ENCODE measurements around the gene CCDC6.
"Not testable (repeated sequence)": the region's sequence is repeated elsewhere in the genome, so short reads cannot be mapped to it uniquely, and the experiment has no call there.

The CCDC6 gene

GRCh38 chr10:59881640-59882039, 24.7 kb downstream of the CCDC6 start:
- FAIRE-seq (no peak), DNase-seq (ENCODE audit: insufficient read length, low spot score) (no peak)

GRCh38 chr10:59880971-59881510, 25.3 kb downstream of the CCDC6 start:
- DNase-seq (ENCODE audit: insufficient read length, low spot score) (no peak), FAIRE-seq (no peak)

- FAIRE-seq (no peak), DNase-seq (ENCODE audit: insufficient read length, low spot score) (no peak)
Observed at GRCh38 chr10:59880019-59880717, 26.2 kb downstream of the CCDC6 start.

GRCh38 chr10:59879363-59879913, 26.9 kb downstream of the CCDC6 start:
- FAIRE-seq (no peak), DNase-seq (ENCODE audit: insufficient read length, low spot score) (no peak)

GRCh38 chr10:59878915-59879314, 27.4 kb downstream of the CCDC6 start:
- FAIRE-seq = no peak
- DNase-seq (ENCODE audit: insufficient read length, low spot score) = no peak

- no peak for DNase-seq (ENCODE audit: insufficient read length, low spot score)
- no peak for FAIRE-seq
Observed at GRCh38 chr10:59878289-59878688, 28.1 kb downstream of the CCDC6 start.

GRCh38 chr10:59877191-59877671, 29.1 kb downstream of the CCDC6 start:
- no peak for DNase-seq (ENCODE audit: insufficient read length, low spot score)
- FAIRE-seq = no peak

GRCh38 chr10:59876695-59877094, 29.7 kb downstream of the CCDC6 start:
- DNase-seq (ENCODE audit: insufficient read length, low spot score) (no peak), FAIRE-seq (no peak)

GRCh38 chr10:59876208-59876607, 30.1 kb downstream of the CCDC6 start:
- not testable (repeated sequence) for FAIRE-seq; DNase-seq (ENCODE audit: insufficient read length, low spot score)

GRCh38 chr10:59873896-59874295, 32.5 kb downstream of the CCDC6 start:
- FAIRE-seq (no peak), DNase-seq (ENCODE audit: insufficient read length, low spot score) (no peak)

- DNase-seq (ENCODE audit: insufficient read length, low spot score) (no peak), FAIRE-seq (no peak)
Observed at GRCh38 chr10:59872892-59873463, 33.4 kb downstream of the CCDC6 start.

- FAIRE-seq (no peak), DNase-seq (ENCODE audit: insufficient read length, low spot score) (no peak)
Observed at GRCh38 chr10:59870152-59870551, 36.2 kb downstream of the CCDC6 start.

- FAIRE-seq (no peak), DNase-seq (ENCODE audit: insufficient read length, low spot score) (no peak)
Observed at GRCh38 chr10:59869594-59869940, 36.8 kb downstream of the CCDC6 start.

- DNase-seq (ENCODE audit: insufficient read length, low spot score) (no peak), FAIRE-seq (no peak)
Observed at GRCh38 chr10:59868696-59869593, 37.4 kb downstream of the CCDC6 start.

- FAIRE-seq = no peak
- no peak for DNase-seq (ENCODE audit: insufficient read length, low spot score)
Observed at GRCh38 chr10:59867590-59867989, 38.8 kb downstream of the CCDC6 start.

GRCh38 chr10:59865101-59865500, 41.3 kb downstream of the CCDC6 start:
- FAIRE-seq (no peak), DNase-seq (ENCODE audit: insufficient read length, low spot score) (no peak)

- no peak for DNase-seq (ENCODE audit: insufficient read length, low spot score)
- FAIRE-seq = no peak
Observed at GRCh38 chr10:59864141-59864962, 42.0 kb downstream of the CCDC6 start.

GRCh38 chr10:59859570-59859969, 46.8 kb downstream of the CCDC6 start:
- no peak for FAIRE-seq

GRCh38 chr10:59857921-59858320, 48.4 kb downstream of the CCDC6 start:
- DNase-seq (ENCODE audit: insufficient read length, low spot score) (no peak), FAIRE-seq (no peak)

More at GRCh38 chr10:59859570-59859969, 46.8 kb downstream of the CCDC6 start:
- DNase-seq (ENCODE audit: insufficient read length, low spot score) = no peak

- FAIRE-seq (no peak), DNase-seq (ENCODE audit: insufficient read length, low spot score) (no peak)
Observed at GRCh38 chr10:59857049-59857448, 49.3 kb downstream of the CCDC6 start.
